HPDE6-E6E7 (cell line): ENCODE measurements around the gene RHOG.
"Not testable (repeated sequence)": the region's sequence is repeated elsewhere in the genome, so short reads cannot be mapped to it uniquely, and the experiment has no call there.

Source experiments
- DNase-seq: peaks from one replicate; pipeline ENCODE4 v3.0.0; 2011; ENCODE audit warnings: missing footprints; ENCODE audit errors: extremely low spot score

RHOG gene

GRCh38 chr11:3808861-3809623 lies 31.7 kb downstream of the RHOG start:
- DNase-seq = peak; percentile 79

DNA sequence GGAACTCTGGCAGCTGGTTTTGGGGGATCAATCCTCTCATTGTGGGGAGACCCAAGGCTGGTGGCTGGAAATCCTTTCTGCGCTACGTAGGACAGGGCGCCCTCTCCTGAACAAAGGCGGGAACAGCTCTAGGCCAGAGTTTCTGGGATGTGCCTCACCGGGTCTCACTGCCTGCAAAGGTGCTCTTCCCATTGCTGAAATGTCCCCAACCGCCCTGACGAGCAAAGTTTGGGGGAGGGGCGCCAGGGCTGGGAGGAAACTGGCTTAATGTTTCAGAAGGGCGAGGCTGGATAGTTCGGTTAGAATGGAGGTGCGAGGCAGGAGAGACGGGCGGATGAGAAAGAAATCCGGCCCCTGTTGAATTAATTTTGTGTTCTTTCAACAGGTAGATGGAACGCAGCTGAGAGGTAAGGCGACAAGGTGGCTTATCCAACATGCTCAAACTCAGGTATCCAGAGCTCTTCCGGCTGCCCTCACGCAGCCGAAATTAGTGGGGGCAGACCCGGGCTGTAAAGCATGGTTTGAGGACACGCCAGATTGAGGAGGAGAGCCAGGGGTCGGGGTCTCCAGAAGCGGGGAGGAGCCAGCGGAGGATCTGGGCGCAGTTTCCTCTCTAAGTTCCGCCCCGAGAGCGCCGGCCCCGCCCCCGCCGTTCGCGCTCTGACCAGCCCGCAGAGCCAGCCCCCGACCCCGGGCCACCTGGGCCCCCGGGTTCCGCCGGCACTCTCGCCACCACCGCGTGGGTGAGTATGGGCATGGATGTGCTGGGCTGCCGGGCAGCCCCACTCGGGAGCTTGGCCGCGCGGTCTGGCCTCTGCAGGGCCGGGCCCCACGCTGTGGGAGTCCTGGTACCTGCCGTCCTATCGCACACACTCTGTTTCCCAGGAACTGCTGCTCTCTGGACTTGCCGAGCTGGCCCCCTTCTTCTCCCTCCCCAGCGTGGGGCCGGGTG lies 32.6 kb downstream of the RHOG start, which contains the start of gene PGAP2:
Gene PGAP2 (plus strand): TSS at position 652 of the 952 bp plus-strand sequence. CDS start 2,700 bp downstream, outside the sequence.
- no peak for DNase-seq

DNA sequence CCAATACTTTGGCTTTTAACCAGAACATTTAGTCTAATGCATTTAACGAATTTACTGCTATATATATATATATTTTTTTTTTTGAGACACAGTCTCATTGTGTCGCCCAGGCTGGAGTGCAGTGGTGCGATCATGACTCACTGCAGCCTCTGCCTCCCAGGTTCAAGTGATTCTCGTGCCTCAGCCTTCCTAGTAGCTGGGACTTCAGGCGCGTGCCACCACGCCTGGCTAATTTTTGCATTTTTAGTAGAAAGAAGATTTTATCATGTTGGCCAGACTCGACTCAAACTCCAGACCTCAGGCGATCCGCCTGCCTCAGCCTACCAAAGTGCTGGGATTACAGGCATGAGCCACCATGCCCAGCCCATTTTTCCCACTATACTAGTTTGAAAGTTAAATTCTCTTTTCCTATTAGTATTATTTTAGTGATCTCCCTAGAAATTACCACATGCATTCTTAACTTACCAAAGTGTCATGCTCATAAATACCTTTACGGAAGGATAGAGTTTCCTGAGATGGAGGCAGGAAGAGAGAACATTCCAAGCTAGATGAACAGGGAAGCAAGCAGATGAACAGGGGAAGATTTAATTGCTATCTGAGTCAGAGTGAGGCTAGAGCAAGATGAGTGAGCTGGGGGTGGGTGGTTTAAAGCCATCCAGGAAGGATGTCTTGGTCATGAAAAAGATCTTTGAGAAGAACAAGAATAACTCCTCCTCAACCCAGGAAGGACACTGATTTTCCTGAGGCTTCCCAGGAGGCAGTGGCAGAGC lies 36.8 kb downstream of the RHOG start:
- no peak for DNase-seq

DNA sequence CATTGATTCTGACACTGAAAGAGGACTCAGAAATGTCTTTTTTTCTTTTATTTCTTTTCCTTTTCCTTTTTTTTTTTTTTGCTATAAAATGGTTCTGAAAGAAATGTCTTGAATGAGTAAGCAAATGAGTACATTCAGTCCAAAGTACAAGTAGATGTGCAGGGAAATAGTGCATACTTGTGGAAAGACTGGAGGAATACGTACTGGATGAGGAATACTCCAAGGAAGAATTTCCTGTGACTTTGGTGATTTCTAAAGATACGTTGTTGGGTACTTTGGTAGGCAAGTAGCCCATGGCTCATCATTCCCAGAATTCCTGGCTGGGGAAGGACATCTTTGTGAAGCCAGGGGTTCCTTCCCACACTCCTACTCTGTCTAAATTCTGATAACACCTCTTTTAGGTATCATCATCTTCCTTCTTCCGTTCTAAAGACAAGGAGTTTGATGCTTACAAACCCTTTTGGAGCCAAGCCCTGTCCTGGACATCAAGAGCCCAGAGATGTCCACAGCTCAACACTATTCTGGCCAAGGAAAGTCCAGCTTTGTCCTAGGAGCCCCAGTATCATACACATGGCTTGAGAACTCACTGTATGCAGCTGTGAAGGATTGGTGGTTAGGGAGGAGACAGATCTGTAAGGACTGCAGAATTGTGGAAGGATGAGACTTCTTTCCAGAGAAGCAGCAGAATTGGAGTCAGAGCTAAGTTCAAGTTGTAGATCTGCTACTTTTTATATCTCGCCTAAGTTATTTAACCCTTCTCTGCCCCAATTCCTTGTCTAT lies 38.6 kb downstream of the RHOG start:
- DNase-seq = no peak

- DNase-seq = no peak
Measured at GRCh38 chr11:3799873-3800272, 40.9 kb downstream of the RHOG start.

- DNase-seq = no peak
Measured at GRCh38 chr11:3799143-3799542, 41.6 kb downstream of the RHOG start.

DNA sequence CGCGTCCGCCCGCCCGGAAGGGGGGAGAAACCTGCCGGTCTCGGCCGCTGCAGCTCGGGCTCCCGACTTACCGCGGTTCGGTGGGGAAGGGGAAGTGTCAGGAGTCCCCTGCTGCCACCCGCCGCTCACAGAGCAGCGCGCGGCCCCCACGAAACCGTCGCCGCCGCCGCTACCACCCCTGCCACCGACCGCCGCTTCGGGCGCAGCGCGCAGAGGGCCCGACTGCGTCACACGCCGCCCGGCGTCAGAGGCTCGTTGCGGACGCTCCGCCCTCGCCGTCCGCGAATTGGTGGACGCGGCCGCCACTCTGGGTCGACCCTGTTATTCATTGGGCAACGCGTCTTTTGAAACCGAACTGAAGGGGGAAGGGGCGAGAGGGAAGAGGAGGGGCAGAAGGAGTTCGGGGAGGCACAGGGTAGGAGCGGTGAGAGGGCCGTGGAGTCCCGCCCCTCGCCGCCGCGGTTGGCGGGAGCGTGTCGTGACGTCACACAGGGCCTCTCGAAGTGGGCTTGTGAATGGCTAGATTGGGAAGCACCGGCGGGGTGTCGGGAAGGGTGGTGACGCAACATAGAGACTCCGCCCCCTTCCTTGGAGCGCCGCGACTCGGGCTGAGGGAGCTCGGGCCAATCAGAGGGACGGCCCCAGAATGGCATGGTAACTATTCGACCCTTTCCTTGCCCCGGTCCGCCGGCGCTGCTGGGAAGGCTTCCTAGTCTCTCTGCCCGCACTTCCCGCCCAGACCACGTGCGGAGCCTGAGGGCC lies 43.2 kb downstream of the RHOG start, which contains the start of gene NUP98:
Gene NUP98 (minus strand): TSS at position 226 of the 762 bp plus-strand sequence. CDS start 15,437 bp downstream, outside the sequence.
- DNase-seq = peak; percentile 98

DNA sequence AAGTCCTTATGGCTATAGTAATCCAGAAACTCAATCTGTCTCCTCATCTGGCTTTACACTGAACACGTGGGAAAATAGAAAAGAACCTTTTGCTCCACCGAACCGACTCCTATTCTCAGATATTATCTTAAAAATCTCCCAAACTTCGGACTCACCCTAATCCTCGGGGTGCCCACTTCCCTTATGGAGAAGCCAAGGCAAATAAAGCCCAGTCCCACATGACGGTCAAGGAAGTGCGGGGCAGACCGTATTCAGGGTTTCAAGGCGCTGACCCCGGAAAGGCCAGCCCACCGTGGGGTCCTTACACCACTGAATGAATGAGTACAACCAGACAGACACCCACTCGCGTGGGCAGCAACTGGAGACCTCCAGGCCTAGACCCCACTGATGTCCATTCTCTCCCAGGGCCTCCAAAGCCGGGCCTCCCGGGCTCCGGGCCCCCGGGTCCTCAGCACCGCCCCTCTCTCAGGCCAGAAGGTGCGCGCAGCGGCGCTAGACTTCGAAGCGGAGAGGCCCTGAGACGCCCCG lies 43.9 kb downstream of the RHOG start:
- no peak for DNase-seq

DNA sequence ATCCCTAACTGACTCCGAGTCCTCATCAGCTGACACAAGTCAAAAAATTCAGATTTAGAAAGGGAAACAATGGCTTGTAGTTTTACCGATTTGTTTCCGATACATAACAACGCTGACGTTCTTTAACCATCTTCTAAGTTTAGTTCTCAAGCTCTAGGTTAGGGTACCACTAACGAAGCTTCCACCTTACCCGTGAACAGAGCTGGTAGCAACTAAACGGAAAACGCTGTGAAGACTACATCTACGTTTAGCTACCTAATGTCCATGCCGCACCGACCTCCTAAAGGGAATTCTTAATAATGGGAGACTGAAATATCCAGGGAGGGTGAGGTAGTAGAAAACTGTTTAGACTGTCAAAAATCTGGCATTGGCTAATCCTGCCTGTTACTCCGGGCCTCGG lies 44.4 kb downstream of the RHOG start:
- DNase-seq = no peak

DNA sequence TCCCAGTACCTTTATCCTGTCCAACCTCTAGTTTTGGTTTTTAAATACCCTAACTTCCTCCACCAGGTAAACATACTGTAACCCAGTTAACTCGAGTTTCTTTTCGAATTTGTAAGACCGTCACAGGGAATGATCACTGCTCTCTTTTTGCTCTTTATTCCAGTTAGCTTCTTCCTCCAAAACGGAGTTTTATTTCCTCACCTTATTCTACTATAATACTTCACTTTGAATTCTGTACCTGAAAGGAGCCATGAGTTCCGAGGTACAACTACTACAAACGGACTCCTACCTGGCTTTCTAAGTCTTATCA lies 44.8 kb downstream of the RHOG start:
- no peak for DNase-seq

DNA sequence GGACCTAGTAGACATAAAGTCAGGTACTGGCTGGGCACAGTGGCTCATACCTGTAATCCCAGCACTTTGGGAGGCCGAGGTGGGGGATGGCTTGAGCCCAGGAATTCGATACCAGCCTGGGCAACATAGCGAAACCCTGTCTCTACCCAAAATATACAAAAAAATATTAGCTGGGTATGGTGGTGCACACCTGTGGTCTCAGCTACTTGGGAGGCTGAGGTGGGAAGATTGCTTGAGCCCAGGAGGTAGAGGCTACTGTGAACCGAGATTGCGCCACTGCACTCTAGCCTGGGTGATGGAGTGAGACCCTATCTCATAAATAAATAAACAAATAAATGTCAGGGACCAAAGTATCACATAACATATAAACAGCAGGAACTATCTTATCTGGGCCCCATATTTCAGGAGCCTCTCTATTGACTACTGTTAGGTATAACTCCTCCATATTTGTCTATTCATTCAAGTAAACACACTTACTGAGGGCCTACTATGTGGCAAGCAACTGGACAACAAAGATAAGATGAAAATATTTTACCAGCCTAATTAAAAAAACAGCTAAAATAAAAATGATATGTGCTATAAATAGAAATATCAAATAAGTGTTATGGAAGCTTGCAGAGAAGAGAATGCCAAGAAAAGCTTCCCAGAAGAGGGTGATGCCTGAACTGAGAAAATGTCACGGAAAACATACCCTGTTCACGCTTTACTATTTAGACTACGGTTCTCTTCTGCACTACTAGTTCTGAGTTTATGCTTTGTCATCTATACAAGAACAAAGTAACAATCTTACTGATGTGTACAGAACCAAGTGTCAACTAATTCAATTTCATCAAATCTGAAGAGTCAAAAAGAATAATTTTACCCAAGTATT lies 45.4 kb downstream of the RHOG start:
- no peak for DNase-seq

DNA sequence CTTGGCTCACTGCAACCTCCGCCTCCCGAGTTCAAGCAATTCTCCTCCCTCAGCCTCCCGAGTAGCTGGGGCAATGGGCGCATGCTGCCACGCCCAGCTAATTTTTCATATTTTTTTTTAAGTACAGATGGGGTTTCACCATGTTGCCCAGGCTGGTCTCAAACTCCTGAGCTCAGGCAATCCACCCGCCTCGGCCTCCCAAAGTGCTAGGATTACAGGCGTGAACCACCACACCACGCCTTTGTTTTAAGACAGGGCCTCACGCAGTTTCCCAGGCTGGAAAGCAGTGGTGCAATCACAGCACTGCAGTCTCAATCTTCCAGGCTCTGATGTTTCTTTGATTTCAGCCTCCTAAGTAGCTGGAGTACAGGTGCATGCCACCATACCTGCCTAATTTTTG lies 46.4 kb downstream of the RHOG start:
- DNase-seq = not testable (repeated sequence)

GRCh38 chr11:3786781-3787428 lies 53.9 kb downstream of the RHOG start:
- DNase-seq = no peak

GRCh38 chr11:3783611-3784010 lies 57.1 kb downstream of the RHOG start:
- DNase-seq = no peak

GRCh38 chr11:3782963-3783362 lies 57.8 kb downstream of the RHOG start:
- DNase-seq = no peak

- no peak for DNase-seq
Measured at GRCh38 chr11:3781423-3781822, 59.3 kb downstream of the RHOG start.
